HG03378 (cell line): ENCODE data around the gene MARCHF11.

Experiments
- ATAC-seq: cut with Tn5 transposase; IDR thresholded peaks from one replicate; pipeline ENCODE4 v1.9.1; 2021; ENCODE audit warnings: mild to moderate bottlenecking, moderate library complexity; ENCODE audit not compliant: unreplicated experiment

Gene MARCHF11

GRCh38 chr5:16064135-16064893, 115.3 kb downstream of the MARCHF11 start:
- no peak for ATAC-seq

- ATAC-seq = no peak
These were observed 118.4 kb downstream of the MARCHF11 start for GRCh38 chr5:16061163-16061562.

- ATAC-seq = no peak
These were observed 122.3 kb downstream of the MARCHF11 start for GRCh38 chr5:16057277-16057676.

GRCh38 chr5:16051246-16051755, 128.3 kb downstream of the MARCHF11 start:
- ATAC-seq = no peak

- no peak for ATAC-seq
These were observed 129.2 kb downstream of the MARCHF11 start for GRCh38 chr5:16050414-16050813.

- ATAC-seq = no peak
These were observed 129.8 kb downstream of the MARCHF11 start for GRCh38 chr5:16049761-16050160.

- no peak for ATAC-seq
These were observed 131.5 kb downstream of the MARCHF11 start for GRCh38 chr5:16048132-16048531.

- no peak for ATAC-seq
These were observed 136.1 kb downstream of the MARCHF11 start for GRCh38 chr5:16043349-16043965.

GRCh38 chr5:16037121-16037845, 142.3 kb downstream of the MARCHF11 start:
- ATAC-seq = no peak

- no peak for ATAC-seq
These were observed 145.1 kb downstream of the MARCHF11 start for GRCh38 chr5:16034319-16035001.

- ATAC-seq = no peak
These were observed 146.2 kb downstream of the MARCHF11 start for GRCh38 chr5:16033187-16033925.

GRCh38 chr5:16028708-16029107, 150.9 kb downstream of the MARCHF11 start:
- no peak for ATAC-seq

- no peak for ATAC-seq
These were observed 153.9 kb downstream of the MARCHF11 start for GRCh38 chr5:16025681-16026080.

- no peak for ATAC-seq
These were observed 160.6 kb downstream of the MARCHF11 start for GRCh38 chr5:16018970-16019369.

GRCh38 chr5:16017720-16018119, 161.9 kb downstream of the MARCHF11 start:
- ATAC-seq = no peak
